Measurements from ENCODE around the gene SNX24. TPM values are rescaled to one million over a fixed set of nuclear protein-coding genes. Genes with fewer than 3 reads are reported as not detected.

The SNX24 gene
- total and polyA plus RNA-seq, 4 donors, result 6.3 to 10.1 (median 9.1) TPM

DNA sequence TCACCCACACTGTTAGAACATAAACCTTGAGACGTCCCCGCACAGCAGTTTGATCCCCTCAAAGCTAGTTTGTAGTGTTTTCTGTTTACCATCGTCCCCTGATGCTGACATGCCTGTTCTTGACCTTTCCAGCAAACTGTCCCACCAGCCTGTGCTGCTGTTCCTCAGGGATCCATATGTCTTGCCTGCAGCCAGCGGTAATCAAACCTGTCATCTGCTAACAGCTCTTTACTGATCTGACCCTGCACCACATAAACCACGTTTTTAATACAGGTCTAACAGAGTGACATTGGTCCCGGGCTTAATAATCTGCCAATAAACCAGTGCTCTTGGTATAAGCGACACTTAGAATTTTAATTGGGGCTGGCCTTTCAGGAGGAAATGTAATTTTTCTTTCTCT, 156.4 kb downstream of the SNX24 start (continued):
- TF ChIP-seq, protein P1, sequence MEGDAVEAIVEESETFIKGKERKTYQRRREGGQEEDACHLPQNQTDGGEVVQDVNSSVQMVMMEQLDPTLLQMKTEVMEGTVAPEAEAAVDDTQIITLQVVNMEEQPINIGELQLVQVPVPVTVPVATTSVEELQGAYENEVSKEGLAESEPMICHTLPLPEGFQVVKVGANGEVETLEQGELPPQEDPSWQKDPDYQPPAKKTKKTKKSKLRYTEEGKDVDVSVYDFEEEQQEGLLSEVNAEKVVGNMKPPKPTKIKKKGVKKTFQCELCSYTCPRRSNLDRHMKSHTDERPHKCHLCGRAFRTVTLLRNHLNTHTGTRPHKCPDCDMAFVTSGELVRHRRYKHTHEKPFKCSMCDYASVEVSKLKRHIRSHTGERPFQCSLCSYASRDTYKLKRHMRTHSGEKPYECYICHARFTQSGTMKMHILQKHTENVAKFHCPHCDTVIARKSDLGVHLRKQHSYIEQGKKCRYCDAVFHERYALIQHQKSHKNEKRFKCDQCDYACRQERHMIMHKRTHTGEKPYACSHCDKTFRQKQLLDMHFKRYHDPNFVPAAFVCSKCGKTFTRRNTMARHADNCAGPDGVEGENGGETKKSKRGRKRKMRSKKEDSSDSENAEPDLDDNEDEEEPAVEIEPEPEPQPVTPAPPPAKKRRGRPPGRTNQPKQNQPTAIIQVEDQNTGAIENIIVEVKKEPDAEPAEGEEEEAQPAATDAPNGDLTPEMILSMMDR (IDR thresholded peaks at IDR 0.05; ENCODE audit: low read depth, low read length, missing input control), result no peak
- TF ChIP-seq, protein P2, sequence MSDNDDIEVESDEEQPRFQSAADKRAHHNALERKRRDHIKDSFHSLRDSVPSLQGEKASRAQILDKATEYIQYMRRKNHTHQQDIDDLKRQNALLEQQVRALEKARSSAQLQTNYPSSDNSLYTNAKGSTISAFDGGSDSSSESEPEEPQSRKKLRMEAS (IDR thresholded peaks at IDR 0.05), result no peak
- TF ChIP-seq EGR1 (IDR thresholded peaks at IDR 0.05; ENCODE audit: low read depth in 2 of 2) (no peak), FOXA1 (IDR thresholded peaks at IDR 0.05) (no peak), HNF4A (conservative IDR thresholded peaks at IDR 0.05) (no peak)

DNA sequence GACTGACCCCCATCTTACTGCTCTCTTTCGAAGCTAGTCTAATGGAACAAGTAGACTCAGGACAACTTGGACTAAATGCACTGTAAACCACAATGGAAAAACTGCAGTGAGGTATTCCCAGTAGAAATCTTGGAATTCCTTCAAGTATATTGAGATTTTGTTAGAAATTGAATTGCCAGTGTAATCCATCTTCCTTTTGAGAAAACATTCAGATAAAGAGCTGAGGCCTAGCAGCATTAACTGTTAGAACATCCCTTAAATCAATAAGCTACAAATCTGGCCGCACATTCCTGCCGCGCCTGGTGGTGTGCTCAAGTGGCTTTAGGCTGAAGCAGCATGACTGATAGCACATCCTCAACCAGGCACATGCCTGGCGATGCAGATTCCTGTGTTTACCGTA, 161.8 kb downstream of the SNX24 start:
- no peak overlapping the region for H3K27ac ChIP-seq (ENCODE audit: low read depth in 1 of 2, low read length in 2 of 2)
- H3K4me3 ChIP-seq (ENCODE audit: low read depth in 1 of 3, low read length in 3 of 3), result no peak overlapping the region
- no peak for DNase-seq (ENCODE audit: low spot score)
- no peaks in the 10 kb centered on the region for H3K36me3 ChIP-seq (ENCODE audit: control insufficient read depth in 4 of 4, insufficient read depth in 3 of 4, low read depth in 1 of 4, low read length in 3 of 4)
- H3K9me3 ChIP-seq (ENCODE audit: control insufficient read depth in 4 of 4, low read length in 3 of 4), result no peaks in the 10 kb centered on the region
- H3K9ac ChIP-seq (ENCODE audit: low read depth in 1 of 2, low read length in 2 of 2), result no peak overlapping the region
- 97% methylated on average over 6 of the region's 6 CpGs for WGBS
- no peak for TF ChIP-seq EGR1 (IDR thresholded peaks at IDR 0.05; ENCODE audit: low read depth in 2 of 2)
- no peak for TF ChIP-seq SP1 (IDR thresholded peaks at IDR 0.05)
- TF ChIP-seq HNF4G (IDR thresholded peaks at IDR 0.05), result no peak
- TF ChIP-seq, protein P3, sequence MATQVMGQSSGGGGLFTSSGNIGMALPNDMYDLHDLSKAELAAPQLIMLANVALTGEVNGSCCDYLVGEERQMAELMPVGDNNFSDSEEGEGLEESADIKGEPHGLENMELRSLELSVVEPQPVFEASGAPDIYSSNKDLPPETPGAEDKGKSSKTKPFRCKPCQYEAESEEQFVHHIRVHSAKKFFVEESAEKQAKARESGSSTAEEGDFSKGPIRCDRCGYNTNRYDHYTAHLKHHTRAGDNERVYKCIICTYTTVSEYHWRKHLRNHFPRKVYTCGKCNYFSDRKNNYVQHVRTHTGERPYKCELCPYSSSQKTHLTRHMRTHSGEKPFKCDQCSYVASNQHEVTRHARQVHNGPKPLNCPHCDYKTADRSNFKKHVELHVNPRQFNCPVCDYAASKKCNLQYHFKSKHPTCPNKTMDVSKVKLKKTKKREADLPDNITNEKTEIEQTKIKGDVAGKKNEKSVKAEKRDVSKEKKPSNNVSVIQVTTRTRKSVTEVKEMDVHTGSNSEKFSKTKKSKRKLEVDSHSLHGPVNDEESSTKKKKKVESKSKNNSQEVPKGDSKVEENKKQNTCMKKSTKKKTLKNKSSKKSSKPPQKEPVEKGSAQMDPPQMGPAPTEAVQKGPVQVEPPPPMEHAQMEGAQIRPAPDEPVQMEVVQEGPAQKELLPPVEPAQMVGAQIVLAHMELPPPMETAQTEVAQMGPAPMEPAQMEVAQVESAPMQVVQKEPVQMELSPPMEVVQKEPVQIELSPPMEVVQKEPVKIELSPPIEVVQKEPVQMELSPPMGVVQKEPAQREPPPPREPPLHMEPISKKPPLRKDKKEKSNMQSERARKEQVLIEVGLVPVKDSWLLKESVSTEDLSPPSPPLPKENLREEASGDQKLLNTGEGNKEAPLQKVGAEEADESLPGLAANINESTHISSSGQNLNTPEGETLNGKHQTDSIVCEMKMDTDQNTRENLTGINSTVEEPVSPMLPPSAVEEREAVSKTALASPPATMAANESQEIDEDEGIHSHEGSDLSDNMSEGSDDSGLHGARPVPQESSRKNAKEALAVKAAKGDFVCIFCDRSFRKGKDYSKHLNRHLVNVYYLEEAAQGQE (IDR thresholded peaks at IDR 0.05), result no peak
- TF ChIP-seq, protein P4, sequence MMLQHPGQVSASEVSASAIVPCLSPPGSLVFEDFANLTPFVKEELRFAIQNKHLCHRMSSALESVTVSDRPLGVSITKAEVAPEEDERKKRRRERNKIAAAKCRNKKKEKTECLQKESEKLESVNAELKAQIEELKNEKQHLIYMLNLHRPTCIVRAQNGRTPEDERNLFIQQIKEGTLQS (IDR thresholded peaks at IDR 0.05), result no peak
- TF ChIP-seq RXRA (IDR thresholded peaks at IDR 0.05), result no peak
- no peak for TF ChIP-seq FOXA2 (IDR thresholded peaks at IDR 0.05)
- no peak for TF ChIP-seq TAF1 (conservative IDR thresholded peaks at IDR 0.05)
- TF ChIP-seq FOXA1 (IDR thresholded peaks at IDR 0.05), result no peak
- no peak for TF ChIP-seq NR2F2 (IDR thresholded peaks at IDR 0.05)
- TF ChIP-seq HNF4A (conservative IDR thresholded peaks at IDR 0.05), result no peak
- TF ChIP-seq YY1 (IDR thresholded peaks at IDR 0.05), result no peak
- TF ChIP-seq, protein P2 (IDR thresholded peaks at IDR 0.05), result no peak
- TF ChIP-seq, protein P1 (IDR thresholded peaks at IDR 0.05; ENCODE audit: low read depth, low read length, missing input control), result no peak
- TF ChIP-seq RAD21 (IDR thresholded peaks at IDR 0.05), result no peak
- TF ChIP-seq, protein P5, sequence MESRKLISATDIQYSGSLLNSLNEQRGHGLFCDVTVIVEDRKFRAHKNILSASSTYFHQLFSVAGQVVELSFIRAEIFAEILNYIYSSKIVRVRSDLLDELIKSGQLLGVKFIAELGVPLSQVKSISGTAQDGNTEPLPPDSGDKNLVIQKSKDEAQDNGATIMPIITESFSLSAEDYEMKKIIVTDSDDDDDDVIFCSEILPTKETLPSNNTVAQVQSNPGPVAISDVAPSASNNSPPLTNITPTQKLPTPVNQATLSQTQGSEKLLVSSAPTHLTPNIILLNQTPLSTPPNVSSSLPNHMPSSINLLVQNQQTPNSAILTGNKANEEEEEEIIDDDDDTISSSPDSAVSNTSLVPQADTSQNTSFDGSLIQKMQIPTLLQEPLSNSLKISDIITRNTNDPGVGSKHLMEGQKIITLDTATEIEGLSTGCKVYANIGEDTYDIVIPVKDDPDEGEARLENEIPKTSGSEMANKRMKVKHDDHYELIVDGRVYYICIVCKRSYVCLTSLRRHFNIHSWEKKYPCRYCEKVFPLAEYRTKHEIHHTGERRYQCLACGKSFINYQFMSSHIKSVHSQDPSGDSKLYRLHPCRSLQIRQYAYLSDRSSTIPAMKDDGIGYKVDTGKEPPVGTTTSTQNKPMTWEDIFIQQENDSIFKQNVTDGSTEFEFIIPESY (IDR thresholded peaks at IDR 0.05), result no peak
- no peak for TF ChIP-seq JUND (IDR thresholded peaks at IDR 0.05)
- TF ChIP-seq GABPA (IDR thresholded peaks at IDR 0.05 in 1 of 2, conservative IDR thresholded peaks at IDR 0.05 in 1 of 2), result no peak
- H3K4me1 ChIP-seq (ENCODE audit: control insufficient read depth in 4 of 4, insufficient read depth in 4 of 4, low read length in 3 of 4), result no peaks in the 10 kb centered on the region
- H3K27me3 ChIP-seq (ENCODE audit: control insufficient read depth in 4 of 4, insufficient read depth in 4 of 4, low read length in 3 of 4), result no peaks in the 10 kb centered on the region
